Natural killer cell treated with Interleukin-12 subunit alpha and Interleukin-12 subunit beta and Interleukin-15 and Interleukin-18, amount 100 ng/mL, for 72 hours (primary cell): Measurements from ENCODE around the gene ABCD4. TPM values are rescaled to one million over a fixed set of nuclear protein-coding genes. Genes with fewer than 3 reads are reported as not detected.

Experiments
- ATAC-seq, 2 donors: fragments of 150-1000 bp; cut with Tn5 transposase in 1 of 2; sonication (Bioruptor Pico), chemical (Tn5 transposase) in 1 of 2; 2 replicates each; pipeline ENCODE4 v1.10.0; 2021
- DNase-seq: peaks from one replicate; pipeline ENCODE4 v3.0.0; 2022; ENCODE audit warnings: low spot score
- H3K27ac Mint-ChIP-seq, 2 donors: 1 replicate in 1 of 2; 2 replicates in 1 of 2; pipeline ENCODE4 v1.8.0; 2022; ENCODE audit warnings: mixed read lengths in 2 of 2, mild to moderate bottlenecking in 1 of 2, moderate library complexity in 1 of 2
- H3K27me3 Mint-ChIP-seq, 2 donors: 1 replicate in 1 of 2; 2 replicates in 1 of 2; pipeline ENCODE4 v1.8.0; 2022; ENCODE audit warnings: mixed read lengths in 2 of 2
- H3K36me3 Mint-ChIP-seq: one replicate; pipeline ENCODE4 v1.8.0; 2022; ENCODE audit warnings: mixed read lengths
- H3K4me1 Mint-ChIP-seq, 2 donors: 1 replicate in 1 of 2; 2 replicates in 1 of 2; pipeline ENCODE4 v1.8.0; 2022; ENCODE audit warnings: low read depth in 2 of 2, mixed read lengths in 2 of 2, mild to moderate bottlenecking in 1 of 2
- H3K4me3 Mint-ChIP-seq: one replicate; pipeline ENCODE4 v1.8.0; 2022; ENCODE audit warnings: mixed read lengths
- H3K9me3 Mint-ChIP-seq: 2 replicates; pipeline ENCODE4 v1.8.0; 2022; ENCODE audit warnings: mixed read lengths
- total RNA-seq, 2 donors: library from RNA; stranded (reverse); gene quantifications; one replicate each; pipeline ENCODE4 v1.2.3, GENCODE V29; 2022

The ABCD4 gene
- total RNA-seq, 2 donors from 2014 or later, result 47.7 to 72.8 TPM

- Mint-ChIP-seq H3K27ac (no peak overlapping the region), H3K9me3 (no peaks in the 10 kb centered on the region), H3K27me3 (peaks cover 21 to 23% of the 10 kb centered on the region in 2 donors), H3K36me3 (no peaks in the 10 kb centered on the region), H3K4me3 (no peak overlapping the region), H3K4me1 (no peaks in the 10 kb centered on the region)
- ATAC-seq (no peak), DNase-seq (no peak)
Observed at GRCh38 chr14:74325446-74325845, 22.7 kb upstream of the ABCD4 start.

- no peaks in the 10 kb centered on the region for H3K4me1 Mint-ChIP-seq
- peaks cover 21 to 23% of the 10 kb centered on the region in 2 donors for H3K27me3 Mint-ChIP-seq
- ATAC-seq (no peak), DNase-seq (no peak)
- no peak overlapping the region for H3K4me3 Mint-ChIP-seq
- H3K36me3 Mint-ChIP-seq, result no peaks in the 10 kb centered on the region
- no peaks in the 10 kb centered on the region for H3K9me3 Mint-ChIP-seq
- H3K27ac Mint-ChIP-seq, result no peak overlapping the region
Observed at GRCh38 chr14:74324931-74325361, 22.2 kb upstream of the ABCD4 start.

- H3K27me3 Mint-ChIP-seq, result peaks cover 5 to 7% of the 10 kb centered on the region in 2 donors
- DNase-seq, result no peak
- H3K36me3 Mint-ChIP-seq, result no peaks in the 10 kb centered on the region
- no peak overlapping the region for H3K27ac Mint-ChIP-seq
- no peak for ATAC-seq
- H3K4me1 Mint-ChIP-seq, result no peaks in the 10 kb centered on the region
- H3K9me3 Mint-ChIP-seq, result no peaks in the 10 kb centered on the region
- no peak overlapping the region for H3K4me3 Mint-ChIP-seq
Observed at GRCh38 chr14:74314576-74314975, 11.8 kb upstream of the ABCD4 start.

DNA sequence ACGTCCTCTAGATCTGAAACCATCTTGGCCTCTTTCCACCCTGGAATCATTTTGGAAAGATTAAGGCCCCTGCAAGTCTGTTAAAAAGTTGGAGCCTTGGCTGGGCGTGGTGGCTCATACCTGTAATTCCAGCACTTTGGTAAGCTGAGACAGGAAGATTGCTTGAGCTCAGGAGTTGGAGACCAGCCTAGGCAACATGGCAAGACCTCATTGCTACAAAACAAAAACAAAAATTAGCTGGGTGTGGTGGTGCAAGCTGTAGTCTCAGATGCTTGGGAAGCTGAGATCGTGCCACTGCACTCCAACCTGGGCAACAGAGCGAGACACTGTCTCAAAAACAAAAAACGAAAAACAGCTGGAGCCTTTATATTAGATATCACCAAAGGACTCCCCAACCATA lies 10.9 kb upstream of the ABCD4 start:
- no peak overlapping the region for H3K4me3 Mint-ChIP-seq
- no peak overlapping the region for H3K27ac Mint-ChIP-seq
- peaks cover 0 to 8% of the 10 kb centered on the region in 2 donors for H3K27me3 Mint-ChIP-seq
- H3K9me3 Mint-ChIP-seq, result no peaks in the 10 kb centered on the region
- DNase-seq (no peak), ATAC-seq (no peak)
- H3K4me1 Mint-ChIP-seq, result no peaks in the 10 kb centered on the region
- H3K36me3 Mint-ChIP-seq, result no peaks in the 10 kb centered on the region

DNA sequence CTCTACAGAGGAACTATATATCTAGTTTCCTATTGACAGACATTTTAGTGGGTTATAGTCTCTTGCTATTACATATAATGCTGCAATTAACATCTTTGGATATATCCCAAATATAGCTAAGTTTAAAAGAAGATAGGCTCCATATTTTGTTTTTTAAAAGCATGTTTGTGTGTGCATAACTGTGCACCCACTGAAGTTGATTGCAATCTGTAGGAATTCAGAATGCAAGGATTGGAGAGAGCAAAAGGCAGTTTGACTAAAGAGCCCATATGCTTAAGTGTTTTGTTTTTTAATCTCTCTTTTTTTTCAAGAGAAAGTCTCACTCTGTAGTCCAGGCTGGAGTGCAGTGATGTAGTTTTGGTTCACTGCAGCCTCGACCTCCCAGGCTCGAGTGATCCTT lies 9.4 kb upstream of the ABCD4 start:
- ATAC-seq, result no peak
- no peaks in the 10 kb centered on the region for H3K36me3 Mint-ChIP-seq
- H3K4me3 Mint-ChIP-seq, result no peak overlapping the region
- H3K27ac Mint-ChIP-seq, result no peak overlapping the region
- H3K9me3 Mint-ChIP-seq, result no peaks in the 10 kb centered on the region
- no peaks in the 10 kb centered on the region for H3K4me1 Mint-ChIP-seq
- no peak for DNase-seq
- H3K27me3 Mint-ChIP-seq, result peaks cover 0 to 10% of the 10 kb centered on the region in 2 donors

DNA sequence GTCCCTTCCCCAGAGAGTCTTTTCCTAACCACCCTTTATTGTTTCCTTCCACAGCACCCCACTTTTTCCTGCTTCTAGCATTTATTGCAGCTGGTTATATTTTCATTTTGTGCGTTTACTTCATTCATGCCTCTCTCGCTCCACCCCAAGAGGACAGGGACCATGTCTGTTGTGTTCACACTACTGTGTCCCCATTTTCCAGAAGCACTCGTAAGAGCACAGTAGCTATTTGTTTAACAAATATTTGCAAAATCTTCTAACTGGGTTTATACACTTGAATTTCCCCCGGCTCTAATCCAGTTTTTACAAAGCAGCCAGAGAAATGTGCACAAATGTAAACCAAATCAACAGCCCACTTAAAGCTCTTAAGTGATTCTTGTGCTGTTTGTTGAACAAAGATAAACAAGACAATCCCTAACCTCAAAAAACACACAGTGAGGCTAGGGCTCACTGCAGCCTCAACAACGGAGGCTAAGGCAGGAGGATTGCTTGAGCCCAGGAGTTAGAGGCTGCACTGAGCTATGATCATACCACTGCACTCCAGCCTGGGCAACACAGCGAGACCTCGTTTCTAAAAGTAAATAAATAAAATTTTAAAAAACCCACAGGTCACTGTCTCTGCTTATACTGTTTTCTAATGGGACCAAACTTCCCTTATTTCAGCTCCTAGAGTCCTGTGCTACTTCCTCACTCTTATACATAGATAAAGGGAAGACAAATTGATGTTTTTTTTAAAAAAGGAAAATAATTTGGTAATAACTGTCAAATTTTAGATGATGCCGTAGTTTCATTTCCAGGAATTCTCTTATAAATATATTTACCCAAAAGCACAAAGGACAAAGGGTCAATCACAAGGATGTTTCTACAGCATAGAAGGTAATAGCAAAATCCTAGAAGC lies 6.6 kb upstream of the ABCD4 start:
- no peak for ATAC-seq
- DNase-seq, result no peak

DNA sequence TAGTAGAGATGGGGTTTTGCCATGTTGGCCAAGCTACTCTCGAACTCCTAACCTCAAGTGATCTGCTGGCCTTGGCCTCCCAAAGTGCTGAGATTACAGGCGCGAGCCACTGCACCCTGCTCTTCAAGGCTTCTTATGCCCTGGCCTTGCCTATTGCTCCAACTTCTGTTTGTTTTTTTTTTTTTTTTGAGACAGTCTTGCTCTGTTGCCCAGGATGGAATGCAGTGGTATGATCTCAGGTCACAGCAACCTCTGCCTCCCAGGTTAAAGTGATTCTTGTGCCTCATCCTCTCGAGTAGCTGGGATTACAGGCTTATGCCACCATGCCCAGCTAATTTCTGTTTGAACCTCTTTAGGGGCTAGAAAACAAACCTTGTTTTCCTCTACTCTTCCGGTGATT lies 6.0 kb upstream of the ABCD4 start:
- no peak for ATAC-seq
- Mint-ChIP-seq H3K27me3 (peaks cover 0 to 5% of the 10 kb centered on the region in 2 donors), H3K9me3 (no peaks in the 10 kb centered on the region), H3K4me1 (no peaks in the 10 kb centered on the region), H3K27ac (no peak overlapping the region), H3K4me3 (no peak overlapping the region), H3K36me3 (no peaks in the 10 kb centered on the region)
- DNase-seq, result no peak

More for the DNA sequence above, 6.6 kb upstream of the ABCD4 start:
- Mint-ChIP-seq H3K27me3 (peaks cover 0 to 5% of the 10 kb centered on the region in 2 donors), H3K27ac (no peak overlapping the region), H3K4me1 (no peaks in the 10 kb centered on the region), H3K9me3 (no peaks in the 10 kb centered on the region), H3K4me3 (no peak overlapping the region), H3K36me3 (no peaks in the 10 kb centered on the region)

DNA sequence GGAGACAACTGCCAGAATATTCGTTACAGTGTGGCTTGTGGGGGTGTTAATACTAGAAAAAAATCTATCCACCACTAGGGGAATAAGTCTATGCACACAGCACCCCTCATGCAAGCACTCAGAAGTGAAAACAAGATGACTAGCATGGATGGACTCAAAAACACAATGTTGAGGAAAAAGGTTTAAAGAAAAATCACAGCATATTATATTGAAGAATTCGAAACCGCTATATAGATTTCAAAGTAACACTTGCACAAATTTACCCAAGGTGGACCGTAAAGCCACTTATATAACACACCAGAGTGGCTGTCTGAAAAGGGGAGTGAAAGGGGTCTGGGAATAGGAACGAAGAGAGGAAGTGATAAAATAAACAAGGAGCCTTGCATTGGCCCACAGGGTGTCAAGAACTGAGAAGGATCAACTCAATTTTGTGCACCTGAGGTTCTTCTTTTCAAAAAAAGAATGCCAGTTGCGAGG lies 544 bp downstream of the ABCD4 start:
- peaks cover 13% of the 10 kb centered on the region for H3K36me3 Mint-ChIP-seq
- peak overlapping the region; percentile 78 to 95 for H3K27ac Mint-ChIP-seq
- peak overlapping the region; percentile 99 for H3K4me3 Mint-ChIP-seq
- no peaks in the 10 kb centered on the region for H3K27me3 Mint-ChIP-seq
- ATAC-seq, result peak; percentile 43 to 63
- peaks cover 27 to 30% of the 10 kb centered on the region in 2 donors for H3K4me1 Mint-ChIP-seq
- H3K9me3 Mint-ChIP-seq, result no peaks in the 10 kb centered on the region
- DNase-seq, result no peak

- peaks cover 27 to 30% of the 10 kb centered on the region in 2 donors for H3K4me1 Mint-ChIP-seq
- H3K27ac Mint-ChIP-seq, result peak overlapping the region; percentile 78 to 95
- ATAC-seq (no peak), DNase-seq (no peak)
- H3K4me3 Mint-ChIP-seq, result peak overlapping the region; percentile 99
- H3K9me3 Mint-ChIP-seq, result no peaks in the 10 kb centered on the region
- H3K36me3 Mint-ChIP-seq, result peaks cover 13% of the 10 kb centered on the region
- no peaks in the 10 kb centered on the region for H3K27me3 Mint-ChIP-seq
Observed at GRCh38 chr14:74301594-74302151, 1.1 kb downstream of the ABCD4 start.

DNA sequence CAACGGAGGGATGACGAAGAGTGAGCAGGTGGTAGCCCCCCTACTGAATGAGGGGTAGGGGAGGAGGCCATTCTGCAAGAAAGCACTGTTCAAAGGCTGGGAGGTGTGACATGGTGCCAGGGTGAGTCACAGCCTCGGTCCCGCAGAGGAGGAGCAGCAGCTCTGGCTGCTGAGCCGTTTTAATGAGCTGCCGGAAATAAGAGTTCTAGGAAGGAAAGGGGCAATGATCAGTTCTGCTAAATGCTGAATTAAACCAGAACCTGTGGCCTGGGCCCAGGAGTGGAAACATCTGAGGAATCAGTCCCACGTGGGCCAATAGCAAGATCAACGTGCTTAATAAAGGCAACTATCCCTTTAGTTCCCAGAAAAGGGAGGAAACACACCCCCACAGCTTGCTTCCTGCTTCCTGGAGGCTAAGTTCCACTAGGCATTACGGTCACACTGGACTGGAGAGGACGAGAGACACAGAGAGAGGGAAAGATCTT lies 3.6 kb downstream of the ABCD4 start:
- DNase-seq (no peak), ATAC-seq (no peak)
- Mint-ChIP-seq H3K4me1 (peaks cover 30 to 32% of the 10 kb centered on the region in 2 donors), H3K9me3 (no peaks in the 10 kb centered on the region), H3K27me3 (no peaks in the 10 kb centered on the region), H3K36me3 (peaks cover 13% of the 10 kb centered on the region), H3K27ac (peak overlapping the region; percentile 59 to 82), H3K4me3 (peak overlapping the region; percentile 53)

DNA sequence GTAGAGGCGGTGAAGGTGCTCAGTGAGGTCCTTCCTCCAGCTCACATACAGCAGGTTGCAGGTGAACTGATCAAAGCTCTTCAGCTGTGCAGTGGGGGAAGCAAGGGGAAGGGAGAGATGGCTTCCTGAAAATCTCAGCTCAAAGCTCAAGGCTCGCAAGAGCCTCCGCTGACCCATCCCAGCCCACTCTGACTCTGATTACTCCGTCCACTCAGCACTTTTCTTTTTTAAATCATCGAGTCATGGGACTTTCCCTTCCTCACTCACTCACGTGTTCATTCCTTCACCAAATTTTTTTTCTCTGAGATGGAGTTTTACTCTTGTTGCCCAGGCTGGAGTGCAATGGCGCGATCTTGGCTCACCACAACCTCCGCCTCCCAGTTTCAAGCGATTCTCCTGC lies 4.7 kb downstream of the ABCD4 start:
- H3K4me1 Mint-ChIP-seq, result peaks cover 26 to 28% of the 10 kb centered on the region in 2 donors
- ATAC-seq, result no peak
- DNase-seq, result no peak
- no peaks in the 10 kb centered on the region for H3K27me3 Mint-ChIP-seq
- H3K9me3 Mint-ChIP-seq, result no peaks in the 10 kb centered on the region
- H3K4me3 Mint-ChIP-seq, result no peak overlapping the region
- H3K36me3 Mint-ChIP-seq, result peaks cover 13% of the 10 kb centered on the region
- H3K27ac Mint-ChIP-seq, result peak overlapping the region in 1 of 2 donors; percentile 82

GRCh38 chr14:74296037-74296467 lies 6.7 kb downstream of the ABCD4 start:
- Mint-ChIP-seq H3K4me3 (no peak overlapping the region), H3K27ac (no peak overlapping the region), H3K9me3 (no peaks in the 10 kb centered on the region), H3K4me1 (peaks cover 12 to 18% of the 10 kb centered on the region in 2 donors), H3K36me3 (peaks cover 12% of the 10 kb centered on the region), H3K27me3 (no peaks in the 10 kb centered on the region)
- DNase-seq (no peak), ATAC-seq (peak in 1 of 2 donors; percentile 29)

GRCh38 chr14:74293606-74294005 lies 9.1 kb downstream of the ABCD4 start:
- Mint-ChIP-seq H3K4me1 (peaks cover 2 to 9% of the 10 kb centered on the region in 2 donors), H3K27ac (no peak overlapping the region), H3K9me3 (no peaks in the 10 kb centered on the region), H3K27me3 (no peaks in the 10 kb centered on the region), H3K4me3 (no peak overlapping the region), H3K36me3 (peaks cover 7% of the 10 kb centered on the region)
- no peak for ATAC-seq
- DNase-seq, result no peak

DNA sequence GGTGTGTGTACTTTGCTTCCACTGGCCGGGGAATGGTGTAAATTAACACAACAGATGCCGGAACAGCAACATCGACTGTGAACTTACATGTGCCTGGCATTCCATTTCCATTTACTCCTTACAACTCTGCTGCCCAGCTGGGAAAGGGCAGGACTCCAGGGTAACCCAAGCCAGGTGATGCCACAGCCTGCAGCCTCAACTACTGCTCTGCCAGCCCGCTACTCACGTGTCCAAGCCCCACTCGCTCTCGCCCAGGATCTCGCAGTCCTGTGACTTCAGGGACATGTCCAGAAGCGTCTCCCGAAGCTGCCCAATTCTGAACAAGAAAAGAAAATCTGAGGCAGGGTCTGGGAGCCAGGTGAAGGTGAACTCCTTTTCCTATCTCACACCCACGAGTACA lies 10.7 kb downstream of the ABCD4 start:
- Mint-ChIP-seq H3K27ac (no peak overlapping the region), H3K4me1 (peaks cover 0 to 8% of the 10 kb centered on the region in 2 donors), H3K4me3 (no peak overlapping the region), H3K9me3 (no peaks in the 10 kb centered on the region), H3K27me3 (no peaks in the 10 kb centered on the region), H3K36me3 (peaks cover 5% of the 10 kb centered on the region)
- DNase-seq, result no peak
- no peak for ATAC-seq
